Measurements from ENCODE around the gene ROR1.

The ROR1 gene

DNA sequence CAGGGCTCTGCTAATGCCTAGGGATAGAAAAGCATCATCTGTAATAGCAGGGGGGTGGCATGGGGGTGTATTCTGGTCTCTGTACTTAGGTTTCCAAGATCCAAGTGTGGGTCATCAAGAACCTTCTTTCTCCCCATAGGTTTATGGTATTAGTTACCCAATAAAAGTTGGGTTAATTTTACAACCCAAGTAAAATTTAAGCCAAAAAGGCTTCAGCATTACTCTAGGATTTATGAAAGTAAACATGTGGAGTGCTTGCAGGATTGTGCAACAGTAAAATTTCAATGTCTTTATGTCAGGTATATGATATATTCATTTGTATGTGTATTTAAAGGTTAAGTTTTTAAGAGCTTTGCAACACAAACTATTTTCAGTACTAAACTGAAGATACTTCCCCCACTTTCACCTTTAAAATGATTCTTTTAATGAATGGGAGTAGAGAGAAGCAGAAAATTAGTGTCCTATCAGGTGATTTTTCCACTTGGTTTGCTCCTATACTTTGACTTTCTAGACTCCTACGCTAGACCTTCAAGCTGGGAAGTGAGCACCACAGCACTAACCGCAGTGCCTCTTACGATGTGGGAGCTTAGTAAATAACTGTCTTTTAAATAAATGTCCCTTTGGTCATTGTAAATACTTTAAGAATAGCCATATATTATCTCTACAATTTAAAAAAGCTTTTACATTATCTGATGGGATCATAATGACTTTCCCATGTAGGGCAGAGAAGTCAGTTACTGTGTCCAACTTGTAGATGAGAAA lies 361.8 kb downstream of the ROR1 start:
- no peak overlapping the region for H3K4me3 ChIP-seq (replicated peaks in 1 of 2; ENCODE audit: low read depth in 2 of 2, low read length in 2 of 2)
- DNase-seq (ENCODE audit: low read depth in 2 of 2): no peak
- TF ChIP-seq, protein P1, sequence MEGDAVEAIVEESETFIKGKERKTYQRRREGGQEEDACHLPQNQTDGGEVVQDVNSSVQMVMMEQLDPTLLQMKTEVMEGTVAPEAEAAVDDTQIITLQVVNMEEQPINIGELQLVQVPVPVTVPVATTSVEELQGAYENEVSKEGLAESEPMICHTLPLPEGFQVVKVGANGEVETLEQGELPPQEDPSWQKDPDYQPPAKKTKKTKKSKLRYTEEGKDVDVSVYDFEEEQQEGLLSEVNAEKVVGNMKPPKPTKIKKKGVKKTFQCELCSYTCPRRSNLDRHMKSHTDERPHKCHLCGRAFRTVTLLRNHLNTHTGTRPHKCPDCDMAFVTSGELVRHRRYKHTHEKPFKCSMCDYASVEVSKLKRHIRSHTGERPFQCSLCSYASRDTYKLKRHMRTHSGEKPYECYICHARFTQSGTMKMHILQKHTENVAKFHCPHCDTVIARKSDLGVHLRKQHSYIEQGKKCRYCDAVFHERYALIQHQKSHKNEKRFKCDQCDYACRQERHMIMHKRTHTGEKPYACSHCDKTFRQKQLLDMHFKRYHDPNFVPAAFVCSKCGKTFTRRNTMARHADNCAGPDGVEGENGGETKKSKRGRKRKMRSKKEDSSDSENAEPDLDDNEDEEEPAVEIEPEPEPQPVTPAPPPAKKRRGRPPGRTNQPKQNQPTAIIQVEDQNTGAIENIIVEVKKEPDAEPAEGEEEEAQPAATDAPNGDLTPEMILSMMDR (IDR thresholded peaks at IDR 0.05; ENCODE audit: low read depth, low read length): no peak

DNA sequence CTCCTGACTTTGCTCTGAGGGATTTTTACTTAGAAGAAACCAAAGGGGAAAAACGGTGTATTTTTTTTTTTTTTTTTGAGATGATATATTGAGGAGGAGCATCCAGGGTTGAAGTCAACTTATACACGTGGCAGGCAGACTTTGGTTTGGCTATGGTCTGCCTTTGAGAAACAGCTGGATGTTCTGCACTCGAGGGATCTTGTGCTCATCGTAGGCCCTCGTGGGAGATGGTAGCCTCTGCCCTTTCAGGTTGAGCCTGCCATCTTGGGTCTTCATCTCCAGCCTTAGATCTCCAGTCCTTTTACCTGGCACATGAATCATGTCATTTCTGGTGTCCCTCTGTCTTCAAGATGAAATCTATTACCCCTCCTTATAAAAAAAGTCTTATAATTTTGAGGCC lies 362.5 kb downstream of the ROR1 start:
- TF ChIP-seq, protein P1 (IDR thresholded peaks at IDR 0.05; ENCODE audit: low read depth, low read length): no peak

DNA sequence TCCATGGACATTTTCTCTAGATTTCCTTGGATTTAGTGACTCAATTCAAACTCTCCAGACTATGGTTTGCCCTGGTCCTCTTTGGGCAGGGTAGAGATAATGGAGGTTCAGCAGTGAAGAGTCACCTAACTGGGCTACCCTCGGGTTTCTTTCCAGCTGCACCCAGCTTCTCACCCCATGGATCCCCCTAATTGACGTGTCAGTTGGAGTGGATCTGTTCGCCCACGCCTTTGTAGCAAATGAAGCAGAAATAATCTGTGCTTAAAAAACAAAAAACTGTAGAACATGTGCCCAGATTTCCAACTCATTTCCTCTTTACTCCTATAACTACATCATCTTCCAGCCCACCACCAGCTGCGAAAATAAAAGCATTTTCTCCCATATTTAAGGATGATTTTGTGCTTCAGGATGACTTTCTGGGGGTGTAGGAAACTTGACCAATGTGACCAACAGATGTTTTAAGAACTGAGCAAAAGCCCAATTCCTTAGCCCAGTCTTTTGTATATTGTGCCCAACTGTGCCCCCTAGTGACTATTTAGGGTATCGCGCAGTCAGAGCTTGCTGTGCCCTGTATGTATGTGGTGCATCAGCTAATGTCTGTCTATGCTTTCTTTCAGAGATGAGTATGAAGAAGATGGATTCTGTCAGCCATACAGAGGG lies 363.1 kb downstream of the ROR1 start:
- TF ChIP-seq, protein P1 (IDR thresholded peaks at IDR 0.05; ENCODE audit: low read depth, low read length): peak; percentile 88
- H3K4me3 ChIP-seq (replicated peaks in 1 of 2; ENCODE audit: low read depth in 2 of 2, low read length in 2 of 2): no peak overlapping the region
- DNase-seq (ENCODE audit: low read depth in 2 of 2): peak; percentile 92 to 95

More for the DNA sequence above, 362.5 kb downstream of the ROR1 start:
- H3K4me3 ChIP-seq (replicated peaks in 1 of 2; ENCODE audit: low read depth in 2 of 2, low read length in 2 of 2): no peak overlapping the region
- peak in 1 of 2 donors; percentile 13 for DNase-seq (ENCODE audit: low read depth in 2 of 2)

DNA sequence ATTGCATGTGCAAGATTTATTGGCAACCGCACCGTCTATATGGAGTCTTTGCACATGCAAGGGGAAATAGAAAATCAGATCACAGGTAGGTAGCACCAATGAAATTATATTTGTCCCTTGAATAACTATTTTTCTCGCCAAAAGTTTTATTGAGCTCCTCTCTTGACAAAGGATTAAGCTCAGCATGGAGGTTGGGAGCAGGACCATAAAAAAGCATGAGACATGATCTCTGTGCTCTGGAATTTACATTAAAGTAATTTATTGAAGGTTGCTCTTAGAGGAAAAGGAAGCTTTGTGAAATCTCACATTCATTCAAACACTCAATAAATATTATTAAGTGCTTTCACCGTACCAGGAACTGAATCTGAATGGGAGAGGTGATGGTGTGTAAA lies 363.6 kb downstream of the ROR1 start:
- DNase-seq (ENCODE audit: low read depth in 2 of 2): no peak
- TF ChIP-seq, protein P1 (IDR thresholded peaks at IDR 0.05; ENCODE audit: low read depth, low read length): no peak
- no peak overlapping the region for H3K4me3 ChIP-seq (replicated peaks in 1 of 2; ENCODE audit: low read depth in 2 of 2, low read length in 2 of 2)

DNA sequence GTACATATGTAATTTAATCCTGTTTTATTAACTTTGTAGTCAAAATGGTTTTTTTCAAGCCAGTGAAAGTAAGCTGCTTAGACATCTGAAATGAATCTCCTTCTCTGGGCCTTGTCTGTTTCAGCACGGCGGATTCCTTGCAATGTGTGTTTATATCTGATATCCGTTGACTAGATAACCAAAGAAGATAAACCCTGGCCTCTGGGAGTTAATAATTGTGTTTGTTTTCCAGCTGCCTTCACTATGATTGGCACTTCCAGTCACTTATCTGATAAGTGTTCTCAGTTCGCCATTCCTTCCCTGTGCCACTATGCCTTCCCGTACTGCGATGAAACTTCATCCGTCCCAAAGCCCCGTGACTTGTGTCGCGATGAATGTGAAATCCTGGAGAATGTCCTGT lies 366.1 kb downstream of the ROR1 start:
- TF ChIP-seq, protein P1 (IDR thresholded peaks at IDR 0.05; ENCODE audit: low read depth, low read length): no peak
- no peak overlapping the region for H3K4me3 ChIP-seq (replicated peaks in 1 of 2; ENCODE audit: low read depth in 2 of 2, low read length in 2 of 2)
- no peak for DNase-seq (ENCODE audit: low read depth in 2 of 2)

DNA sequence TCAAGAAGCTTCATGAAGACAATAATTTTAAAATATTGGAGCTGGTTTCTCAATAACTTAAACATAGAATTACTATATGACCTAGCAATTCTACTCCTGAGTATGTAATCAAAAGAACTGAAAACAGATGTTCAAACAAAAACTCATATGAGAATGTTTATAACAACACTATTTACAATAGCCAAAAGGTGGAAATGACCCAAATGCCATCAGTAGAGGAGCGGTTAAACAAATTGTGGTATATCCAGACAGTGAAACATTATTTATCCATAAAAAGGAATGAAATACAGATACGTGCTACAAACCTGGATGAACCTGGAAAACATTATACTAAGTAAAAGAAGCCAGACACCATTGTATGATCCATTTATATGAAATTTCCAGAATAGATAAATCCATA lies 366.8 kb downstream of the ROR1 start:
- H3K4me3 ChIP-seq (replicated peaks in 1 of 2; ENCODE audit: low read depth in 2 of 2, low read length in 2 of 2): no peak overlapping the region
- no peak for DNase-seq (ENCODE audit: low read depth in 2 of 2)
- TF ChIP-seq, protein P1 (IDR thresholded peaks at IDR 0.05; ENCODE audit: low read depth, low read length): no peak
